Thymus (tissue), 11 donors: ENCODE results near the gene P3H2. TPM values are rescaled to one million over a fixed set of nuclear protein-coding genes. Genes with fewer than 3 reads are reported as not detected.

Source experiments
- DNase-seq, 9 donors: peaks; one replicate each; pipeline ENCODE4 v3.0.0-alpha.2; 2013; ENCODE audit warnings: low spot score in 9 of 9, low read depth in 6 of 9, missing footprints in 1 of 9
- H3K27ac ChIP-seq, 2 donors: one replicate each; pipeline ENCODE4 v1.5.1; 2013; ENCODE audit warnings: control low read depth in 1 of 2, low read depth in 1 of 2, low read length in 1 of 2, mild to moderate bottlenecking in 1 of 2, moderate library complexity in 1 of 2
- H3K27me3 ChIP-seq, 2 donors: one replicate each; pipeline ENCODE4 v1.5.1; 2013; ENCODE audit warnings: low read length in 1 of 2; ENCODE audit not compliant: control insufficient read depth in 2 of 2, insufficient read depth in 1 of 2
- H3K36me3 ChIP-seq, 2 donors: one replicate each; pipeline ENCODE4 v1.5.1; 2013; ENCODE audit warnings: low read length in 1 of 2, mild to moderate bottlenecking in 1 of 2, moderate library complexity in 1 of 2; ENCODE audit not compliant: control insufficient read depth in 2 of 2, insufficient read depth in 2 of 2
- H3K4me1 ChIP-seq, 2 donors: one replicate each; pipeline ENCODE4 v1.5.1; 2013; ENCODE audit warnings: low read length in 2 of 2; ENCODE audit not compliant: control insufficient read depth in 2 of 2, insufficient read depth in 2 of 2
- H3K4me3 ChIP-seq, 2 donors: one replicate each; pipeline ENCODE4 v1.5.1; 2013; ENCODE audit warnings: low read length in 2 of 2, control low read depth in 1 of 2, mild to moderate bottlenecking in 1 of 2
- H3K9me3 ChIP-seq, 2 donors: one replicate each; pipeline ENCODE4 v1.5.1; 2013; ENCODE audit warnings: low read length in 1 of 2, mild to moderate bottlenecking in 1 of 2; ENCODE audit not compliant: control insufficient read depth in 2 of 2, insufficient read depth in 1 of 2
- WGBS: extraction: QIAGEN DNeasy Blood & Tissue Kit; methylation state at CpG from one replicate; pipeline ENCODE4 v1.1.7; 2013; 5-methylcytosine and 5-hydroxymethylcytosine counted together
- polyA plus RNA-seq: library from polyadenylated mRNA; stranded (reverse); fragments of 200-250 nt; gene quantifications from one replicate; pipeline ENCODE4 v1.2.3, GENCODE V29; 2013
- total RNA-seq: library from RNA; stranded (reverse); fragments of 120-200 nt; gene quantifications from one replicate; pipeline ENCODE4 v1.2.4, GENCODE V29; 2013
- donor health status: healthy.

Gene P3H2
- total and polyA plus RNA-seq, 2 donors, result 5.9 to 8.0 TPM

DNA sequence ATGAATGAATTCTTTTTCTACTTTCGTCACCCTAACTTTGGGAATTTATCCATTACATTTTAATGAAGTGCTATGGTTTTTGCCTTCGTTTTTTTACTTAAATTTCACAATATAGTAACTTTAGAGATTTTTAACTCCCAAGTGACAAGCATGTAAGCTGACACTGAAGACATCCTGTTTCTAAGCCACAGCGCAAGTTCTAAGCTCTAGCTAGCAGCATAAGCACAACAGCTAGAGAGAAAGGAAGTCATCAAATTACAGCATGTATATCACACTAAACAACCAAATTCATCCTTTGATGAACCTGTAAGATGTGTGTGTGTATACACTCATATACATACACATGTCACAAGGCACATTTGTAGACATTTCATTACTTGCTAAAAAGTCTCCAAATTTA lies 119.3 kb downstream of the P3H2 start:
- peak in 5 of 9 donors; percentile 4 to 26 (median 7) for DNase-seq
- no peak overlapping the region for H3K27ac ChIP-seq
- WGBS, result 79% methylated on average over 3 of the region's 3 CpGs
- no peaks in the 10 kb centered on the region for H3K9me3 ChIP-seq
- H3K4me1 ChIP-seq, result no peaks in the 10 kb centered on the region
- no peaks in the 10 kb centered on the region for H3K27me3 ChIP-seq
- H3K4me3 ChIP-seq, result no peak overlapping the region
- H3K36me3 ChIP-seq, result no peaks in the 10 kb centered on the region

DNA sequence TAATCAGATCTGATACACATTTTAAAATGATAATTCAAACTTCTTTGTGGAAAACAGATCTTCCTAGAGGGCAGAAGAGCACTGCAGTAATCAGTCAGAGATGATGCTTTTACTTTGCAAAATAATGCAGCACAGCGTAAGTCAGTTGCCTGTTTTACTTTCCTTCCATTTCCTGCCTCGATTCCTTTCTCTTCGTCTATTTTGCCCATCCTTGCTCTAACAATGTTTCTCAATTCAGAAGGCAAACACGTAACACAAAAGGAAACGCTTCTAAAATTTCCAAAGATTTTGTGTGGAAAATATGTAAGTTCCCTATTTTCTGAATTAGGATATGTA lies 119.9 kb downstream of the P3H2 start:
- WGBS, result 95% methylated on average over 5 of the region's 5 CpGs
- no peak for DNase-seq
- Histone ChIP-seq H3K27ac (no peak overlapping the region), H3K27me3 (no peaks in the 10 kb centered on the region), H3K4me1 (no peaks in the 10 kb centered on the region), H3K9me3 (no peaks in the 10 kb centered on the region), H3K4me3 (no peak overlapping the region), H3K36me3 (no peaks in the 10 kb centered on the region)

DNA sequence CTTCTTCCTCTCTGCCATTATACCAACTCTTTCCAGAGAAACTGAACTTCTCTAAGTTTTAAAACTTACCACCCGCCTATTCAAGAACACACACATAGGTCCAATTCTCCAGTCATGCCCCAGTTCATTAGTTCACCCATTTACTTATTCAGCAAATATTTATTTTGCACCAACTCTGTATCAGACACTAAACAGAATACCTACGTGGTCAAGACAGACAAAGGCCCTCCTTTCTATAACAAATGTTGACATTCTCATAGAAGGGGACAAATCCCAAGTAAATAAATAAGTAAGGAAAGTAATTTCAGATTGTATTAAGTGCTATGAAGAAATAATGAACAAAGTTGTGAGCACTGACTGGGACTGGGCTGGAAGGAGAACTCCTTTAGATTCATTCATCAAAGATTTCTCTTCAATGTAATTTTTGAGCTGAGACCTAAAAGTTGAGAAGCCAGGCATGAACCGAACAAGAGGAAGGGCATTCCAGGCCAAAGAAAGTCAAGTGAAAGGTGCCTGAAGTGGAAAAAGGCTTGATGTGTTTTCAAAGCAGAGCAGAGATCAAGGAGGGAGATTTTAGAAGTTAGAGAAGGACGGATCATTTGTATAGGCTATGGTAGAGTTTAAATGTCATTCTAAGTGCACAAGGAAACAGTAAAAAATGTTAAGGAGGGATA lies 120.4 kb downstream of the P3H2 start:
- no peaks in the 10 kb centered on the region for H3K27me3 ChIP-seq
- H3K4me1 ChIP-seq, result no peaks in the 10 kb centered on the region
- H3K4me3 ChIP-seq, result no peak overlapping the region
- H3K36me3 ChIP-seq, result no peaks in the 10 kb centered on the region
- H3K9me3 ChIP-seq, result no peaks in the 10 kb centered on the region
- 91% methylated on average over 4 of the region's 4 CpGs for WGBS
- DNase-seq, result no peak
- no peak overlapping the region for H3K27ac ChIP-seq

DNA sequence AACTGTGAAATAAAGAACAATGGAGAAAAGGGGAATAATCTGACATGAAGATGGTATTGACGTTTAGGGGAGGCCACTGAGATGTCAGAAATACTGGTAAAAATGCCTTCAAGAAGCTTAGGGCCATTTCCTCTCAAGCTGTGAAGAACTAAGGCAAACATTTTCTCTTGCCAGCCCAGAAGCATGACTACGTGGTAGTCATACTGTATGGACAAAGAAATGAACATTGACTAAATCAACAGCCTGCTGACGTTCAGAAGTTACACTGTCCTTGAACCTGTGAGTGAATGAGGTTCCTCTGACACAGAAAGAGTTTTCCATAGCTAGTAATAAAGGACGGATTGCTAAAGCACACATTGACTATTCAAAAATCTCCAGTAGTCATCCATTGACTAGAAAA lies 121.0 kb downstream of the P3H2 start:
- no peak overlapping the region for H3K27ac ChIP-seq
- 93% methylated on average over 4 of the region's 4 CpGs for WGBS
- DNase-seq, result no peak
- H3K9me3 ChIP-seq, result no peaks in the 10 kb centered on the region
- no peaks in the 10 kb centered on the region for H3K27me3 ChIP-seq
- H3K4me3 ChIP-seq, result no peak overlapping the region
- H3K36me3 ChIP-seq, result no peaks in the 10 kb centered on the region
- no peaks in the 10 kb centered on the region for H3K4me1 ChIP-seq

DNA sequence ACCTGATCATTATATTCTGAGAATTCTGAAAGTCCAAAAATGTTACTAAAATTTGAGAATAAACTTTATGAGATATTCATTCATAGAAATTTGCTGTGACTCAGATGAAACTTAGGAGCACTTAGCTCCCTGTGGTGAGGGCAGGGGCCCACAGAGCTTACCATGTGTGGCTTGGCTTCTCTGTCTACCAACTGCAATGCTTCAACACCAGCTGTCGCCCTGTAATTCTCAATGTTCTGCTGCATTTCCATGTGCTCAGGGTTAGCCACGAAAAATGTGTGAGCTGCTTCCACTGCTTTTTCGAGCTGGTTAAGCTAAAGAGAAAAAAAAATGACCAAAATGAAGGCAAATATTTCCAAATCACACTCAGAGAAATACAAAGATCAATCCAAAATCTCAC lies 125.6 kb downstream of the P3H2 start:
- H3K27ac ChIP-seq, result no peak overlapping the region
- 67% methylated on average over 3 of the region's 3 CpGs for WGBS

DNA sequence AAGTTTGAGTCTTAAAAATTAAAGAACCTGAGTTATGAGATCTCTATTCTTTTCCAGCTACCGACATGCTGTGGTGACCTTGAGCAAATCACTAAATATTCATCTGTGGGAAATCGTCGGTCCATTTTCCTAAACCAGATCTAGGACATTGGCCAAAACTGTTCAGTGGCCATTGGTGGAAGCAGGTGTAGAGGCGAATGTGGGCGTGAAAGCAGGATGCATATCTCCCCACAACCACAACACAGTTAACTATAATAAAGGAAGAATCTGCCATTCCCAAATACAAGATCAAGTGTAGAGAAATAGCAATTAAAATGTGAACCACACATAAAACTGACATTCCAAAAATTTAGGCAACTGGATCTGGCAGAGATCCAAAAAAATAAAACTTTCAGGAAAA lies 129.9 kb downstream of the P3H2 start:
- Histone ChIP-seq H3K27ac (no peak overlapping the region), H3K9me3 (no peaks in the 10 kb centered on the region), H3K4me3 (no peak overlapping the region), H3K4me1 (no peaks in the 10 kb centered on the region), H3K27me3 (no peaks in the 10 kb centered on the region), H3K36me3 (no peaks in the 10 kb centered on the region)
- 94% methylated on average over 5 of the region's 5 CpGs for WGBS
- DNase-seq, result no peak

More for the DNA sequence above, 125.6 kb downstream of the P3H2 start:
- Histone ChIP-seq H3K4me3 (no peak overlapping the region), H3K27me3 (no peaks in the 10 kb centered on the region), H3K36me3 (no peaks in the 10 kb centered on the region), H3K9me3 (no peaks in the 10 kb centered on the region), H3K4me1 (no peaks in the 10 kb centered on the region)
- DNase-seq, result no peak

DNA sequence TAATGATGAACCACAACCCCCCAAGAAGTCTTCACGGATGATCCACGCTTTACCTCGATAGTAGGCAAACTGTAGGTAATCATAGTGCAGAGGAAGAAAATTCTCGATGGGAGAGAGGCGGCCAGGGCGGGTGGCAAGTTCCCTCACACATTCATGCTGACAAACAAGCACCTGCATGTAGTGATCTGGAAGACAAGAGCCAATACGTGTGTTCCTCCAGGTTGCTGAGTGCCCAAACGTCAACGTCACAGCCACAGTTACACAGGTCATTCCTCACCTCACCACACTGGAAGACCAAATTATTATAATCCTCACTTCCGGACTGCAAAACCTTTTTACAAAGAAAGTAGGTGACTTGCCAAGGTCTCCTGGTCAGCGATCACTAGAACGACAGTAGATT lies 131.8 kb downstream of the P3H2 start:
- 97% methylated on average over 12 of the region's 12 CpGs for WGBS

DNA sequence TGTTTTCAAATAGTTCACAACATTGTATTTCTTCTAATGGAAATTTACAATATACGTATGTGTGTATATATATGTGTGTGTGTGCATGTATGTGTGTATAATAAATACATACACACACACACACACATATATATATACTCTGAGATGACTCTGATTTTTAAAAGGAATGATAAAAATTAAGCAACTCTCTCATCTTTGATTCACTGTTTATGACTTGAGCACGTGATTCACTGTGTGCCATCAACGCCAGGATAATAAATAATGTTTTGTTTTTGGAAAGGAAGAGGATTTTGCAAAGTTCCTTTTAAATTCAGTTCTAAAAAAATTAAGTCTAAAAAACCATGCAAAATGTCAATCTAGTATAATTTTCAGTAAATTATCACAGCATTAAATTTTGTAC lies 132.4 kb downstream of the P3H2 start:
- Histone ChIP-seq H3K27me3 (no peaks in the 10 kb centered on the region), H3K36me3 (no peaks in the 10 kb centered on the region), H3K27ac (no peak overlapping the region), H3K9me3 (no peaks in the 10 kb centered on the region), H3K4me3 (no peak overlapping the region), H3K4me1 (no peaks in the 10 kb centered on the region)
- WGBS, result 85% methylated on average over 3 of the region's 3 CpGs
- DNase-seq, result no peak

More for the DNA sequence above, 131.8 kb downstream of the P3H2 start:
- H3K27me3 ChIP-seq, result no peaks in the 10 kb centered on the region
- no peaks in the 10 kb centered on the region for H3K36me3 ChIP-seq
- no peak for DNase-seq
- no peaks in the 10 kb centered on the region for H3K9me3 ChIP-seq
- H3K27ac ChIP-seq, result no peak overlapping the region
- no peaks in the 10 kb centered on the region for H3K4me1 ChIP-seq
- H3K4me3 ChIP-seq, result no peak overlapping the region

DNA sequence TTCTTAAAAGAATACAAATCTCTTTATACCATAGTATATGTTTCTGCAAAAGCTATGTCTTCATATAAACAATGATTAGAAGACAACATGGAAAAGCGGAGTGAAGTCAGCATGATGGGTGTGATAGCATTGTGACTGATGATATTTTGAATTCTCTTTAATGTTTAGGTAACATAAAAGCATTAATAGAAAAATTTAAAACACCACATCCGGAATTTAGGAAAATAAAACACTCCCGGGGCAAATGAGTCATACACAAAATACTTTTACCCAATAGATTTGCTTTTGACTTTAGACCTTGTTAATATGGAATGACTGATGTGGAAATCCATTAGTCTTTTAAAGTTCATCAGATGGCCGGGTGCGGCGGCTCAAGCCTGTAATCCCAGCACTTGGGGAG lies 134.7 kb downstream of the P3H2 start:
- Histone ChIP-seq H3K4me1 (no peaks in the 10 kb centered on the region), H3K27ac (no peak overlapping the region), H3K9me3 (no peaks in the 10 kb centered on the region), H3K36me3 (no peaks in the 10 kb centered on the region), H3K4me3 (no peak overlapping the region), H3K27me3 (no peaks in the 10 kb centered on the region)
- DNase-seq, result no peak
- WGBS, result 98% methylated on average over 6 of the region's 6 CpGs

DNA sequence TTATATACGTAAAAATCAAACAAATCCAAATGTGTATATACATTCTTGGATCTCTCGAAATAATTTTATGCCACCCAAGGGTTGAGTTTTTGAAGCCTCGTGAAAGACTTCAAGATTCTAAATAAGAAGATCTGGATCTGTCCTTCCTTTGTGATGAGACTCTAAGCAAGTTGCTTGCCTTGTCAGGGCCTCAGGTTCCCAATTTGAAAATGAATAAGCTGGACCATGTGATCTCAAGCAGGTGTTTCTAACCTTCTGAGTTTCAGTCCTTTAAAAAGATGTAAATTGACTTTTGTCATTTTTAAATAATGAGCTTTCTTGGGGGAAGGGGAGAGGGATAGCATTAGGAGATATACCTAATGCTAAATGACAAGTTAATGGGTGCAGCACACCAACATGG lies 137.1 kb downstream of the P3H2 start:
- no peak overlapping the region for H3K4me3 ChIP-seq
- DNase-seq, result no peak
- no peak overlapping the region for H3K27ac ChIP-seq
- WGBS, result 96% methylated on average over 3 of the region's 3 CpGs
- no peaks in the 10 kb centered on the region for H3K27me3 ChIP-seq
- H3K36me3 ChIP-seq, result no peaks in the 10 kb centered on the region
- no peaks in the 10 kb centered on the region for H3K4me1 ChIP-seq
- H3K9me3 ChIP-seq, result no peaks in the 10 kb centered on the region
